ENCODE measurements around the gene TRAF1. TPM values are rescaled to one million over a fixed set of nuclear protein-coding genes. Genes with fewer than 3 reads are reported as not detected.

Gene TRAF1
- total and polyA plus RNA-seq, 11 donors, result 0.93 to 7.8 (median 1.8) TPM

DNA sequence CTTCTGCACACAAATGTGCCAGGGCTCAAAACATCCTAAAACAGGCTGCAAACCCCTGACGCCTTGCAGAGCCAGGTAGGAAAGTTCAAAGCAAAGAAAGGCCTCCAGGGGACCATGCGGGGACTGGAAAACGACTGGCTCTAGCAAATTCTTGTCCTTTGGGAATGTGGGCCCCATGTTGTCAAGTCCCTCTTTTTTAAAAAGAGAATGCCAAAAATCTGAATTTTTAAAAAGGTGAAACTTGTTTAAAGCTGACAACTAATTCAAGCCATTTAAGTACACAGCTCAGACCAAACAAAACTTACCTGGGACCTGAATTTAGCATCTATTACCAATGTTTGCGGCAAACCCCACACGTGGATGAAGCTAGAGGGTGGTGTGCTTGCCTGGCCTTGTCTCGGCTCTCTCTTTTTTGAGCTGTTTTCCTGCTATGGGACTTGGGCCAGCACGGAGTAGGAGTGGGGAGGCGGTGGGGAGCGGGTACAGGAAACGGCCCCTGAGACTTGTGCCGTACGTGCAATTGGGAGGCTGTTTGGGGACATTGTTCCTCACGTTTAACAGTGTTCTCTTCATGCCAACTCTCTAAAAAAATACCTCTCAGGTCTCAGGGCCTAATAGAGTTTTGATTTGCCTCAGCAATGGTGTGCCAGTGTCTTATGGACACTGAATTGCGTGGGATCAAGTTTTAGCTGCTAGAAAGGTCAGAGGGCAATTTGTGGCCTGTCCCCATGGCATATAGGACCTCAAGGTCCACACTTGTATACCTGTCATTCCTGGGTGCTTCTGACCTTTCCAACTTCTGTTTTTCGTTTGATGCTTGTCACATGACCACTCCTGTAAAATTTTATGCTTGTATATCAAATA, 34.5 kb downstream of the TRAF1 start:
- 67 to 83% (median 70%) methylated on average over 15 of the region's 15 CpGs for WGBS, 4 donors
- Histone ChIP-seq H3K4me1 (peaks cover 2 to 37% (median 13%) of the 10 kb centered on the region in 12 donors), H3K4me3 (no peak overlapping the region), H3K9me3 (no peaks in the 10 kb centered on the region), H3K27ac (peak overlapping the region in 2 of 12 donors; percentile 7 to 78), H3K27me3 (no peaks in the 10 kb centered on the region), H3K36me3 (no peaks in the 10 kb centered on the region)
- TF ChIP-seq, protein P1, sequence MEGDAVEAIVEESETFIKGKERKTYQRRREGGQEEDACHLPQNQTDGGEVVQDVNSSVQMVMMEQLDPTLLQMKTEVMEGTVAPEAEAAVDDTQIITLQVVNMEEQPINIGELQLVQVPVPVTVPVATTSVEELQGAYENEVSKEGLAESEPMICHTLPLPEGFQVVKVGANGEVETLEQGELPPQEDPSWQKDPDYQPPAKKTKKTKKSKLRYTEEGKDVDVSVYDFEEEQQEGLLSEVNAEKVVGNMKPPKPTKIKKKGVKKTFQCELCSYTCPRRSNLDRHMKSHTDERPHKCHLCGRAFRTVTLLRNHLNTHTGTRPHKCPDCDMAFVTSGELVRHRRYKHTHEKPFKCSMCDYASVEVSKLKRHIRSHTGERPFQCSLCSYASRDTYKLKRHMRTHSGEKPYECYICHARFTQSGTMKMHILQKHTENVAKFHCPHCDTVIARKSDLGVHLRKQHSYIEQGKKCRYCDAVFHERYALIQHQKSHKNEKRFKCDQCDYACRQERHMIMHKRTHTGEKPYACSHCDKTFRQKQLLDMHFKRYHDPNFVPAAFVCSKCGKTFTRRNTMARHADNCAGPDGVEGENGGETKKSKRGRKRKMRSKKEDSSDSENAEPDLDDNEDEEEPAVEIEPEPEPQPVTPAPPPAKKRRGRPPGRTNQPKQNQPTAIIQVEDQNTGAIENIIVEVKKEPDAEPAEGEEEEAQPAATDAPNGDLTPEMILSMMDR (IDR thresholded peaks at IDR 0.05), result no peak
- TF ChIP-seq POLR2A (IDR thresholded peaks at IDR 0.05), result no peak
- intact Hi-C loops (cut with DNase I), result no loop called here
- ATAC-seq (no peak), DNase-seq (no peak)

GRCh38 chr9:120891245-120891883, 35.2 kb downstream of the TRAF1 start:
- H3K9me3 ChIP-seq, result no peaks in the 10 kb centered on the region
- TF ChIP-seq, protein P1 (IDR thresholded peaks at IDR 0.05), result no peak
- no peak for TF ChIP-seq POLR2A (IDR thresholded peaks at IDR 0.05)
- ATAC-seq (no peak), DNase-seq (no peak)
- no peaks in the 10 kb centered on the region for H3K27me3 ChIP-seq
- H3K36me3 ChIP-seq, result no peaks in the 10 kb centered on the region
- H3K27ac ChIP-seq, result peak overlapping the region in 3 of 12 donors; percentile 4 to 78 (median 73)
- 91 to 97% (median 95%) methylated on average over 10 of the region's 10 CpGs for WGBS, 4 donors
- peaks cover 0 to 34% (median 8%) of the 10 kb centered on the region in 12 donors for H3K4me1 ChIP-seq
- H3K4me3 ChIP-seq, result no peak overlapping the region
- intact Hi-C loops (cut with DNase I), result no loop called here

- peak overlapping the region in 5 of 12 donors; percentile 4 to 78 (median 42) for H3K27ac ChIP-seq
- H3K4me3 ChIP-seq, result no peak overlapping the region
- no peak for DNase-seq
- peaks cover 0 to 42% (median 12%) of the 10 kb centered on the region in 12 donors for H3K4me1 ChIP-seq
- TF ChIP-seq POLR2A (IDR thresholded peaks at IDR 0.05), result no peak
- TF ChIP-seq, protein P1 (IDR thresholded peaks at IDR 0.05), result no peak
- no peaks in the 10 kb centered on the region for H3K27me3 ChIP-seq
- WGBS, 4 donors, result 81 to 86% (median 84%) methylated on average over 14 of the region's 14 CpGs
- no peak for ATAC-seq
- H3K9me3 ChIP-seq, result no peaks in the 10 kb centered on the region
- no peaks in the 10 kb centered on the region for H3K36me3 ChIP-seq
- intact Hi-C loops (cut with DNase I), result no loop called here
Observed at GRCh38 chr9:120890320-120891244, 36.0 kb downstream of the TRAF1 start.
